ENCODE measurements around the gene CRADD.
"Not testable (repeated sequence)": the region's sequence is repeated elsewhere in the genome, so short reads cannot be mapped to it uniquely, and the experiment has no call there.

CRADD gene

DNA sequence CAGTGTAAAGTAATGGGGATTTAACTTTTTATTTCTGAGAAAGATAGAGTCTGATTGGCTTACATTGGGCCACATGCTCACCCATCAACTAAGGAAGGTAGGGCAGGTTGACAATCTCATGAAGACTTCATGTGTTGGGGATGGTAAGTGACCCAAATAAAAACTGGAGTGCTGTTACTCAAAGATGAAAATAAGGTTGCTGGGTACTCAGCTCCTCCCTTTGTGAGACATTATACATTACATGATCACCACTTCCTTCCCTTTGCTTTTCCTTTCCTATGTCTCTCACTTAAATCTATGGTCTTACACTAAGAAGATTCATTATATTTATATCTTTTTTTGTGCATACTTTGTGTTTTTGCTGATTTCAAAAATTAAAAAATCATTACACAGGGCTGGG lies 247.2 kb downstream of the CRADD start:
- DNase-seq (ENCODE audit: low read depth in 3 of 3, low spot score in 1 of 3) = no peak

DNA sequence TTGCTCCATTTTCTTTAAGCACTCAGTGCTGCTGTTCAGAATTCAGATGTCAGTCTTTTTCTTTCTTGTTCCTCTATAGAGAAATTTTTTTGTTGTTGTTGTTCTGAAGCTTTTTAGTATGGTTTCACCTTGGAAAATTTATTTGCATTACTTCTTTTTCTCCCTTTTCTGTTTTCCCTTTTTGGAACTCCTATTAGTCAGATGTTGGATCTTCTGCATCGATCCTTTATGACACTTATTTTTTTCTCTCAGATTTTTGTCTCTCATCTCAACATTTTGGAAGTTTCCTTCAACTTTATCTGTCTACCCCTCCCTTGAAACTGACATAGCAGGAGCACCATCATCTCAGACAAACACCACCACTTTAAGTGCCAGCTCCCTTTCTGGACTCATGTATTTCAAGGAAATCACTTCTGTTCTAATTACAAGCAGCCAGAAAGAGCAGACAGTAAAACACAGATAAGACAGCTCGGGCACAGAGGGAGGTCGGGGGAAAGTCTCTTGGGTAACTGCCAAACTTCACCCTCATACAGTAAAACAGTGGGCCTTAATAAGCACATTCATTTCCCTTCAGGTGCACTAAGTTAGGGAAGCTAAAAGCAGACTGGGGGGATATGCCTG lies 248.5 kb downstream of the CRADD start:
- DNase-seq (ENCODE audit: low read depth in 3 of 3, low spot score in 1 of 3) = no peak

DNA sequence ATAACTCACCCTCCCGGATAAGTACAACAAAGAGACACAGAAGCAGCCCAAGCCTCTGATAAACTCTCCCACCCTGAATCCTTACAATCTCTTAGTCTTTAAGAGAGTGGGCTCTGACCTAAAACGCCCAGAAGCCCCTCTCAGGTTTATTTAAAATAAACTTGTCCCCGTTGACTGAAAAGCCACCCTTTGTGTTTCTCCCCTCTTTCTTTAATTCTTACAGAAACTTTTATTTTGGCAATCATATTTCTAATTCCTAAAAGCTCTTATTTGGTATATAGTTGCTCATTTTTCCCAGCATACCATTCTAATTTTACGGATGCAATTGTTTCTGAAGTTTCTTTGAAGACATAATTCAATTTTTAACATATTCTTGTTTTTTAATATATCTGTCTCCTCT lies 249.1 kb downstream of the CRADD start:
- DNase-seq (ENCODE audit: low read depth in 3 of 3, low spot score in 1 of 3) = no peak

DNA sequence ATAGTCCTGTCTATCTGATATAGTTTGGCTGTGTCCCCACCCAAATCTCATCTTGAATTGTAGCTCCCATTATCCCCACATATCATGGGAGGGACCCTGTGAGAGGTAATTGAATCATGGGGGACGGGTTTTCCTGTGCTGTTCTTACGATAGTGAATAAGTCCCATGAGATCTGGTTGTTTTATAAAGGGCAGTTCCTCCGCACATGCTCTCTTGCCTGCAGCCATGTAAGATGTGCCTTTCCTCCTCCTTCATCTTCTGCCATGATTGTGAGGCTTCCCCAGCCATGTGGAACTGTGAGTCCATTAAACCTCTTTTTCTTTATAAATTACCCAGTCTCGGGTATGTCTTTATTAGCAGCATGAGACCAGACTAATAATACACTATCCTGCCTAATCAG lies 251.9 kb downstream of the CRADD start:
- DNase-seq (ENCODE audit: low read depth in 3 of 3, low spot score in 1 of 3) = not testable (repeated sequence)

DNA sequence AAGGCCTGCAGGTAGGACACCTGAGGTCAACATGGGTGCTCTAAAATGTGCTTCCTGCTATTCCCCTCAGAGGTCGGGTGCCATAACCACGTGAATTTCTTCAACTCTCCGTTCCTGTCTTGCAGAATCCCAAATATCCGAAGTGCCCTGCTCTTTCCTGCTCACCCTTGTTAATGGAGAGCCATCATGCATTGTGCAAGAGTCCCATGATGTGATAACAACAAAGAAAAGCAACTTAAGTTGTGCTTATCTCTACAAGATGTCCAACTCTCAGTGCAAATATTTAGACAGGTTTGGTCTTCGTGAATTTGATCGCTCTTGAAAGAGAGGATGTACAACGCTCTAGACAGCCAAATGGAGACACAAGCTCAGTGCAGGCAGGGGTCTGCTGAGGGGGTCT lies 260.6 kb downstream of the CRADD start:
- DNase-seq (ENCODE audit: low read depth in 3 of 3, low spot score in 1 of 3) = no peak

DNA sequence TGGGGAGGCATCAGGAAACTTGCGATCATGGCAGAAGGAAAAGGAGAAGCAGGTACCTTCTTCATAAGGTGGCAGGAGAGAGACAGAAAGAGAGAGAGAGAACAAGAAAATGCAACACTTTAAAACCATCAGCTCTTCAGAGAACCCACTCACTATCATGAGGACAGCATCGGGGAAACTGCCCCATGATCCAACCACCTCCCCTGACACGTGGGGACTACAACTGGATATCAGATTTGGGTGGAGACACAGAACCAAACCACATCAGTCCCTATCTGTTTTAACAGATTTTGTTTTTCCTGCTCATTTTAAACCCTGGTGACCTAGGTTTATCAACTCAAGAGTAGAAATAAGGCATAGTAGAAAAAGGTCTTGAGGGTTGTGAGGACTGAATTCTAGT lies 261.1 kb downstream of the CRADD start:
- DNase-seq (ENCODE audit: low read depth in 3 of 3, low spot score in 1 of 3) = no peak

DNA sequence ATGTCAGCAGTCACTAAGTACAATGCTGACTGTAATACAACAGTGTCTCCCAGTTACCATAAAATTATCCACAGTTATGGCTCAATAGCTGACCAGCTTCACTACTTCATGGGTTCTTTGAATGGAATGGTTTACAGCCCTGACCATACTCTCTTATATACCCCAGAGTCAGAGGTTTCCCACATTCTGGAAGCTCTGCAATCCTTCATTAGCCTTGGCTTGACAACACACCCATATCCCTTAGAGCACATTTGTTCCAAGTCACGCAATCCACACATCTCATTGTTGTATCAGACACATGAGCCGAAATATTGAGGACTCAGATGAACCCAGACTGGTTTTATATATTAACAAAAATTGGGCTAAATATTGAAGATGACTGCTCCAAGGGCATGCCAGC lies 261.8 kb downstream of the CRADD start:
- DNase-seq (ENCODE audit: low read depth in 3 of 3, low spot score in 1 of 3) = no peak

DNA sequence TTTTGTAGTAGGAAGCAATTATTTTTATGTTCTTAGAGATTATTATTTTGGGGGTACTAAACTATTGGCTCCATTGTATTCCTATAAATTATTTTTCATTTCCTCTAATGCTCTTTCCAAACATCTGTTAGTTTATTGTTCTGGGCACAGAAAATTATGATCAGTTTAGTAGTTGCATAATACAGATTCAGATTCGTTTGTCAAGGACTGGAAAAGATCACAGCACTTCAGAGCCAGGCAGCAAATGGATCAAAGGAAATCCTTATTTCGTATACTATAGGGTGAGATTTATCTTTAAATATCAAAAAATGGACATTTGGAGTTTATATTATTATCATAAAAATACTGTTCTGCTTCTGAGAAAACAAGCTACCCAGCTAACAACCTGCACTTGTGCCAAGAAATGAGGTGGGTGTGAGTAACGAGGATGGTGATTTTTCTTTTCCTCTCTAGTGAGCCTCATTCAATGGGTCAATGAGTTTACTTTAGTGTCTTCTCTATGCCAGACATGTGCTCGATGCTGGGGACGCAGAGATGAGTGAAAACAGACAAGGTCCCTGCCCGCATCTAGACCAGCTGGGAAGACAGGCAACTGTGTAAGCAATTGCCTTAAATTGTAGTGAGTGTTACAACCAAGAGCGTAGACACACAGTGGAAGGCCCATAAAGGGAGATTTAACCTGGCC lies 262.6 kb downstream of the CRADD start:
- DNase-seq (ENCODE audit: low read depth in 3 of 3, low spot score in 1 of 3) = no peak

DNA sequence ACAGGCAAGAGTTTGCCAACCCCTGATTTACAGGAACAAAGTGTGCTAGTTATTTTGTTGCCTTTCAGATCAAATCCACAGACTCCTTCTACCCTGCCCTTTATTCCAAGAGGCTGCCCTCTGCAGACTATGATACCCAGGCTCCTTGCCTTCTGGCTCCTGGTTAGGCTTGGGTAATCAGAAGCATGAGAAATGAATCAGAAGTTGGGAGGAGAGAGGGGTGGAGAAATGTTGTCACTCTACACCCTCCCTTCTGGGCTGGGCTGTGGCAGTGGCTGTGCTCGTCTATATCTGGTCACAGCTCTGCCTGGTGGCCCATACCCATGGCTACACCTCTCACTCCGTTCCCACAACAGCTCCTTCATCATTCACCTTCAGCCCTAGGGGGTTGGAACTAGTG lies 266.6 kb downstream of the CRADD start:
- no peak for DNase-seq (ENCODE audit: low read depth in 3 of 3, low spot score in 1 of 3)

DNA sequence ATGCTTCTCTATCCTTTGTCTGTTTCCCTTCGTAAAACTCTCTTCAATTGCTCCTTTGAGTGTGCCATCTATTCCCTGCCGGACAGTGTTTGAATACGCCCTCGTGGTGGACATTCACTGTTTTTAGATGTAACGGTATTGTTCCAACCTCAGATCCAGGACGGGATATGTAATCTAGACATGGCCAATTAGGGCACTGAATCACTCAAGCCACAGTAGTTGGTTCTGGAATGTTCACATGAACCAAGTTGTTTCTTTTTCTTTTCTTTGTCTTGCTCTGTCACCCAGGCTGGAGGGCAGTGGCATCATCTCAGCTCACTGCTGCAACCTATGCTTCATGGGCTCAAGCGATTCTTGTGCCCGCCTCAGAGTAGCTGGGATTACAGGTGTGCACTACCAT lies 267.0 kb downstream of the CRADD start:
- no peak for DNase-seq (ENCODE audit: low read depth in 3 of 3, low spot score in 1 of 3)
